GM23248 (cell line): ENCODE data around the gene SLC25A20. TPM values are rescaled to one million over a fixed set of nuclear protein-coding genes. Genes with fewer than 3 reads are reported as not detected.
"Not testable (repeated sequence)": the region's sequence is repeated elsewhere in the genome, so short reads cannot be mapped to it uniquely, and the experiment has no call there.

Experiments
- DNase-seq: peaks from one replicate; pipeline ENCODE4 v3.0.0-alpha.2; 2015
- H2AFZ ChIP-seq: fragments of 200-600 bp; sonication (generic); 2 replicates; pipeline ENCODE4 v1.6.1; 2016; ENCODE audit warnings: antibody characterized with exemption
- H3F3A ChIP-seq: fragments of 200-600 bp; sonication (generic); 2 replicates; pipeline ENCODE4 v1.6.1; 2016; ENCODE audit warnings: mild to moderate bottlenecking, antibody characterized with exemption, mixed run types; ENCODE audit not compliant: insufficient read depth
- H3K27ac ChIP-seq: fragments of 200-600 bp; sonication (generic); 2 replicates; pipeline ENCODE4 v1.5.1; 2016; ENCODE audit warnings: mild to moderate bottlenecking
- H3K27me3 ChIP-seq: fragments of 200-600 bp; sonication (generic); replicated peaks from 2 replicates; pipeline ENCODE4 v1.6.1; 2016; ENCODE audit warnings: mild to moderate bottlenecking; ENCODE audit not compliant: insufficient read depth
- H3K36me3 ChIP-seq: fragments of 200-600 bp; sonication (generic); 2 replicates; pipeline ENCODE4 v1.6.1; 2016; ENCODE audit warnings: low read depth, mild to moderate bottlenecking
- H3K4me1 ChIP-seq: fragments of 200-600 bp; sonication (generic); 2 replicates; pipeline ENCODE4 v1.6.1; 2016; ENCODE audit warnings: mild to moderate bottlenecking; ENCODE audit not compliant: insufficient read depth
- H3K4me2 ChIP-seq: fragments of 200-600 bp; sonication (generic); one replicate; pipeline ENCODE4 v1.6.1; 2016; ENCODE audit warnings: mild to moderate bottlenecking; ENCODE audit not compliant: unreplicated experiment
- H3K4me3 ChIP-seq: fragments of 200-600 bp; sonication (generic); 2 replicates; pipeline ENCODE4 v1.5.1; 2016; ENCODE audit warnings: mild to moderate bottlenecking
- H3K79me2 ChIP-seq: fragments of 200-600 bp; sonication (generic); 2 replicates; pipeline ENCODE4 v1.6.1; 2016; ENCODE audit warnings: mild to moderate bottlenecking; ENCODE audit not compliant: insufficient read depth
- H3K9ac ChIP-seq: fragments of 200-600 bp; sonication (generic); 2 replicates; pipeline ENCODE4 v1.6.1; 2016; ENCODE audit warnings: mild to moderate bottlenecking
- H3K9me2 ChIP-seq: fragments of 200-600 bp; sonication (generic); 2 replicates; pipeline ENCODE4 v1.6.1; 2016; ENCODE audit warnings: mixed run types, mild to moderate bottlenecking, moderate library complexity; ENCODE audit not compliant: insufficient read depth
- H3K9me3 ChIP-seq: fragments of 200-600 bp; sonication (generic); one replicate; pipeline ENCODE4 v1.6.1; 2017; ENCODE audit warnings: low read depth
- H4K20me1 ChIP-seq: fragments of 200-600 bp; sonication (generic); 2 replicates; pipeline ENCODE4 v1.6.0; 2016; ENCODE audit not compliant: insufficient read depth
- EZH2 ChIP-seq: fragments of 200-600 bp; sonication (generic); IDR thresholded peaks from 2 replicates; pipeline ENCODE4 v1.6.1; 2018; ENCODE audit warnings: antibody characterized with exemption, mild to moderate bottlenecking; ENCODE audit not compliant: insufficient read depth, poor library complexity, severe bottlenecking
- EZH2phosphoT487 ChIP-seq: fragments of 200-600 bp; sonication (generic); IDR thresholded peaks from 2 replicates; pipeline ENCODE4 v1.6.1; 2018; ENCODE audit warnings: antibody characterized with exemption, moderate library complexity, mild to moderate bottlenecking, low read depth; ENCODE audit not compliant: insufficient read depth
- WGBS, 2 experiments: methylation state at CpG; one replicate each; pipeline ENCODE4 v1.1.6; 2015 to 2017; ENCODE audit warnings: low lambda C conversion rate in 2 of 2, low coverage in 1 of 2; ENCODE audit errors: missing lambda C conversion rate in 2 of 2; 5-methylcytosine and 5-hydroxymethylcytosine counted together
- in situ Hi-C: fragments of 300-500 bp; cut with MboI; formaldehyde crosslinking; loops from 2 replicates; pipeline ENCODE4 v1.15.0; 2020
- polyA plus RNA-seq: library from polyadenylated mRNA; unstranded; fragments of >200 nt; fragmentation: Nextera tagmentation; extraction: Ambion mirVana; gene quantifications from 2 replicates; pipeline ENCODE4 v1.2.1, GENCODE V29; 2016
- total RNA-seq: library from RNA; depleted of rRNA; stranded (reverse); fragments of >200 nt; shearing (Covaris generic); gene quantifications from 2 replicates; pipeline ENCODE4 v1.2.3, GENCODE V29; 2014

The SLC25A20 gene
- total and polyA plus RNA-seq, 2 experiments from 2014 or later: 21.0 to 26.2 TPM

DNA sequence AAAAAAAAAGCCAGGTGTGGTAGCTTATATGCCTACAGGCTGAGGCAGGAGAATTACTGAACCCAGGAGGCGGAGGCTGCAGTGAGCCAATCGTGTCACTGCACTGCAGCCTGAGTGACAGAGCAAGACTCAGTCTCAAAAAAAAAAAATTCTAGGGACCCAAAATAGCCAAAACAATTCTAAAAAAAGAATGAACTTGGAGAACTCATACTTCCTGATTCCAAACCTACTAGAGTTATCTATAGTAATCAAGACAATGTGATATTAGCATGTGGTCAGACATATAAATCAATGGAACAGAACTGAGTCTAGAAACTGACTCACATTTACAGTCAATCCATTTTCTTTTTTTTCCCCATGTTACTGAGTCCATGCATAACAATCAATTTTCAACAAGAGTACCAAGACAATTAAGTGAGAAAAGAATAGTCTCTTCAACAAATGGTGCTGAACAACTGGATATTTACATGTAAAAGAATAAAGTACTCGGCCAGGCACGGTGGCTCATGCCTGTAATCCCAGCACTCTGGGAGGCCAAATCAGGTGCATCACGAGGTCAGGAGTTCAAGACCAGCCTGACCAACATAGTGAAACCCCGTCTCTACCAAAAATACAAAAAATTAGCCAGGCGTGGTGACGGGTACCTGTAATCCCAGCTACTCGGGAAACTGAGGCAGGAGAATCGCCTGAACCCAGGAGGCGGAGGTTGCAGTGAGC is 62.9 kb downstream of the SLC25A20 start:
- Histone ChIP-seq H4K20me1 (no peaks in the 10 kb centered on the region), H3K9me2 (no peaks in the 10 kb centered on the region), H3K79me2 (peaks cover 98% of the 10 kb centered on the region), H3K4me3 (no peak overlapping the region), H3K4me1 (no peaks in the 10 kb centered on the region), H3K9ac (no peak overlapping the region), H3K4me2 (no peak overlapping the region), H3K27ac (no peak overlapping the region), H3F3A (no peaks in the 10 kb centered on the region), H3K9me3 (no peaks in the 10 kb centered on the region), H3K27me3 (no peaks in the 10 kb centered on the region), H2AFZ (no peak overlapping the region), H3K36me3 (no peaks in the 10 kb centered on the region)
- in situ Hi-C loops: no loop called here
- DNase-seq: no peak
- TF ChIP-seq EZH2phosphoT487: no peak
- no peak for TF ChIP-seq EZH2
- WGBS, 2 experiments: 92 to 93% methylated on average over 11 of the region's 11 CpGs

DNA sequence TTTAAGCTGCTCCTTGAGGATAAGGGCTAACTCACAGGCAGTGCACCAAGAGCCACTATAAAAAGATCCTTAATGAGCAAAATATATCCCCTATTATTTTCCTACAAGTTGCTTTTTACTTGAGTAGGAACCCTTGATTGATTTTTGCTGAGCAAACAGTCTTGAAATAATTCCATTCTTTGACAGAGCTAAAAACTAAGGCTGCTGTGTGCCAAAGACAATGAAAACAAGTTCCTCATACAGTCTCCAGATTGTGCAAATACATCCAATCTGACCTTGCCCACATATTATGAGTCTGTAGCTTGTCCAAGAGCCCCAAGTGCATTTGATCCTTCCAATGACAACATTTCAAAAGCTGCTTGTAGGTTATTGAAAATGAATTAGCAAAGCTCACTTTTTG is 66.0 kb downstream of the SLC25A20 start:
- in situ Hi-C loops: no loop called here
- no peak for TF ChIP-seq EZH2
- TF ChIP-seq EZH2phosphoT487: no peak

DNA sequence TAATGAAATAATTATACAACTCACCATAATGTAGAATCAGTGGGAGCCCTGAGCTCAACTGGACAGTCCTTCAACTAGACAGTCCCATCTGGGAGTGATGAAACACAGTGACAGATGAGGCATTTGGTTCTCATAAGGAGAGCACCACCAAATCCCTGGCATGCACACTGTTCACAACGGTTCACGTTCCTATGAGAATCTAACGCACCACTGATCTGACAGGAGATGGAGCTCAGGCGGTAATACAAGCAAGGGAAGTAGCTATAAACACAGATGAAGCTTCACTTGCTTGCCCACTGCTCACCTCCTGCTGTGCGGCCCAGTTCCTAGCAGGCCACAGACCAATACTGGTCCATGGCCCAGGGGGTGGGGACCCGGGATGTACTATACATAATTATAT is 68.0 kb downstream of the SLC25A20 start:
- Histone ChIP-seq H3K4me1 (peaks cover 19% of the 10 kb centered on the region), H3K9me3 (no peaks in the 10 kb centered on the region), H3K4me2 (no peak overlapping the region), H3F3A (peaks cover 25% of the 10 kb centered on the region), H2AFZ (no peak overlapping the region), H3K4me3 (no peak overlapping the region), H3K79me2 (peaks cover 94% of the 10 kb centered on the region), H3K9ac (no peak overlapping the region), H3K27ac (no peak overlapping the region), H4K20me1 (no peaks in the 10 kb centered on the region), H3K9me2 (no peaks in the 10 kb centered on the region), H3K36me3 (no peaks in the 10 kb centered on the region), H3K27me3 (no peaks in the 10 kb centered on the region)
- DNase-seq: no peak
- 76 to 80% methylated on average over 6 of the region's 6 CpGs for WGBS, 2 experiments
- in situ Hi-C loops: no loop called here
- TF ChIP-seq EZH2phosphoT487: no peak
- TF ChIP-seq EZH2: no peak

More for the DNA sequence above, 66.0 kb downstream of the SLC25A20 start:
- H3K4me3 ChIP-seq: no peak overlapping the region
- no peaks in the 10 kb centered on the region for H3K36me3 ChIP-seq
- no peaks in the 10 kb centered on the region for H3K9me3 ChIP-seq
- DNase-seq: no peak
- no peaks in the 10 kb centered on the region for H3K9me2 ChIP-seq
- no peaks in the 10 kb centered on the region for H3K27me3 ChIP-seq
- H3K4me2 ChIP-seq: no peak overlapping the region
- H3K79me2 ChIP-seq: peaks cover 96% of the 10 kb centered on the region
- H2AFZ ChIP-seq: no peak overlapping the region
- no peak overlapping the region for H3K9ac ChIP-seq
- peaks cover 6% of the 10 kb centered on the region for H3F3A ChIP-seq
- H3K27ac ChIP-seq: no peak overlapping the region
- no peaks in the 10 kb centered on the region for H3K4me1 ChIP-seq
- no peaks in the 10 kb centered on the region for H4K20me1 ChIP-seq

DNA sequence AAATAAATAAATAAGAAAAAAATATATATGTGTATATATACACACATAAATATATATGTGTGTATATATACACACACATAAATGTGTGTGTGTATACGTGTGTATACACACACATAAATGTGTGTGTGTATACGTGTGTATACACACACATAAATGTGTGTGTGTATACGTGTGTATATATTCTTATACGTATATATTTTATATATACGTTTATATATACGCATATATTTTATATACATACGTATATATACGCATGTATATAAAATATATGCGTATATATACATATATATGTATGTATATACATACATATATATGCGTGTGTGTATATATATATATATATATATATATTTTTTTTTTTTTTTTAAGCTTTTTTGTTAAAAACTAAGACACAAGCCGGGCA is 69.2 kb downstream of the SLC25A20 start:
- Histone ChIP-seq H3K4me1 (peaks cover 19% of the 10 kb centered on the region), H3K79me2 (peaks cover 94% of the 10 kb centered on the region), H3F3A (peaks cover 26% of the 10 kb centered on the region)
- in situ Hi-C loops, DNase-seq, H4K20me1 ChIP-seq, H3K4me3 ChIP-seq, H3K9ac ChIP-seq, H3K4me2 ChIP-seq, H3K9me2 ChIP-seq, H2AFZ ChIP-seq, H3K27me3 ChIP-seq, H3K36me3 ChIP-seq, H3K27ac ChIP-seq, H3K9me3 ChIP-seq: not testable (repeated sequence)
- 89 to 90% methylated on average over 10 to 11 of the region's 11 CpGs for WGBS, 2 experiments

DNA sequence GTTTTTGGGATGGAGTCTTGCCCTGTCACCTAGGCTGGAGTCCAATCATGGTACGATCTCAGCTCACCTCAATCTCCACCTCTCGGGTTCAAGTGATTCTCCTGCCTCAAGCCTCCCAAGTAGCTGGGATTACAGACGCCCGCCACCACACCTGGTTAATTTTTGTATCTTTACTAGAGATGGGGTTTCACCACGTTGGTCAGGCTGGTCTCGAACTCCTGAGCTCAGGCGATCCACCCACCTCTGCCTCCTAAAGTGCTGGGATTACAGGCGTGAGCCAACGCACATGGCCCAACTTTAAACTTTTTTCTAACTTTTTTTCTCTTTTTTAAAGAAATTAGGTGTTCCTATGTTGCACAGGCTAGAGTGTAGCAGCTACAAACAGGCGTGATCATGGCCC is 70.8 kb downstream of the SLC25A20 start:
- H3K79me2 ChIP-seq: peaks cover 94% of the 10 kb centered on the region
- peaks cover 19% of the 10 kb centered on the region for H3K4me1 ChIP-seq
- H3K4me3 ChIP-seq, H3K27me3 ChIP-seq, H3K27ac ChIP-seq, H3K36me3 ChIP-seq, H4K20me1 ChIP-seq, DNase-seq, H2AFZ ChIP-seq, in situ Hi-C loops, H3K9ac ChIP-seq, H3K9me2 ChIP-seq, H3K4me2 ChIP-seq, H3K9me3 ChIP-seq: not testable (repeated sequence)
- H3F3A ChIP-seq: peaks cover 26% of the 10 kb centered on the region
- WGBS, 2 experiments: 97 to 98% methylated on average over 10 of the region's 10 CpGs
